ENCODE data around the gene LHFPL3.
"Not testable (repeated sequence)": the region's sequence is repeated elsewhere in the genome, so short reads cannot be mapped to it uniquely, and the experiment has no call there.

DNA sequence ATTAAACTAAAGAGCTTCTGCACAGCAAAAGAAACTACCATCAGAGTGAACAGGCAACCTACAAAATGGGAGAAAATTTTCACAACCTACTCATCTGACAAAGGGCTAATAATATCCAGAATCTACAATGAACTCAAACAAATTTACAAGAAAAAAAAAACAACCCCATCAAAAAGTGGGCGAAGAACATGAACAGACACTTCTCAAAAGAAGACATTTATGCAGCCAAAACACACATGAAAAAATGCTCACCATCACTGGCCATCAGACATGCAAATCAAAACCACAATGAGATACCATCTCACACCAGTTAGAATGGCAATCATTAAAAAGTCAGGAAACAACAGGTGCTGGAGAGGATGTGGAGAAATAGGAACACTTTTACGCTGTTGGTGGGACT lies 46.7 kb upstream of the LHFPL3 start:
- TF ChIP-seq, protein P1, sequence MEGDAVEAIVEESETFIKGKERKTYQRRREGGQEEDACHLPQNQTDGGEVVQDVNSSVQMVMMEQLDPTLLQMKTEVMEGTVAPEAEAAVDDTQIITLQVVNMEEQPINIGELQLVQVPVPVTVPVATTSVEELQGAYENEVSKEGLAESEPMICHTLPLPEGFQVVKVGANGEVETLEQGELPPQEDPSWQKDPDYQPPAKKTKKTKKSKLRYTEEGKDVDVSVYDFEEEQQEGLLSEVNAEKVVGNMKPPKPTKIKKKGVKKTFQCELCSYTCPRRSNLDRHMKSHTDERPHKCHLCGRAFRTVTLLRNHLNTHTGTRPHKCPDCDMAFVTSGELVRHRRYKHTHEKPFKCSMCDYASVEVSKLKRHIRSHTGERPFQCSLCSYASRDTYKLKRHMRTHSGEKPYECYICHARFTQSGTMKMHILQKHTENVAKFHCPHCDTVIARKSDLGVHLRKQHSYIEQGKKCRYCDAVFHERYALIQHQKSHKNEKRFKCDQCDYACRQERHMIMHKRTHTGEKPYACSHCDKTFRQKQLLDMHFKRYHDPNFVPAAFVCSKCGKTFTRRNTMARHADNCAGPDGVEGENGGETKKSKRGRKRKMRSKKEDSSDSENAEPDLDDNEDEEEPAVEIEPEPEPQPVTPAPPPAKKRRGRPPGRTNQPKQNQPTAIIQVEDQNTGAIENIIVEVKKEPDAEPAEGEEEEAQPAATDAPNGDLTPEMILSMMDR (IDR thresholded peaks at IDR 0.05; ENCODE audit: low read depth, low read length) = not testable (repeated sequence)
- TF ChIP-seq POLR2A (IDR thresholded peaks at IDR 0.05; ENCODE audit: extremely low read depth, insufficient read length); MYC (IDR thresholded peaks at IDR 0.05; ENCODE audit: low read depth, low read length): not testable (repeated sequence)
- TF ChIP-seq, protein P2, sequence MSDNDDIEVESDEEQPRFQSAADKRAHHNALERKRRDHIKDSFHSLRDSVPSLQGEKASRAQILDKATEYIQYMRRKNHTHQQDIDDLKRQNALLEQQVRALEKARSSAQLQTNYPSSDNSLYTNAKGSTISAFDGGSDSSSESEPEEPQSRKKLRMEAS (IDR thresholded peaks at IDR 0.05; ENCODE audit: low read depth, low read length) = not testable (repeated sequence)
